NT2/D1 (cell line): ENCODE measurements around the gene ITIH4.

Source experiments
- YY1 ChIP-seq: IDR thresholded peaks from 2 replicates; pipeline ENCODE4 v1.6.1; 2011; ENCODE audit not compliant: insufficient read length, insufficient read depth
- ZNF274 ChIP-seq: IDR thresholded peaks from 2 replicates; pipeline ENCODE4 v1.6.1; 2011; ENCODE audit warnings: mild to moderate bottlenecking, low read depth, low read length

DNA sequence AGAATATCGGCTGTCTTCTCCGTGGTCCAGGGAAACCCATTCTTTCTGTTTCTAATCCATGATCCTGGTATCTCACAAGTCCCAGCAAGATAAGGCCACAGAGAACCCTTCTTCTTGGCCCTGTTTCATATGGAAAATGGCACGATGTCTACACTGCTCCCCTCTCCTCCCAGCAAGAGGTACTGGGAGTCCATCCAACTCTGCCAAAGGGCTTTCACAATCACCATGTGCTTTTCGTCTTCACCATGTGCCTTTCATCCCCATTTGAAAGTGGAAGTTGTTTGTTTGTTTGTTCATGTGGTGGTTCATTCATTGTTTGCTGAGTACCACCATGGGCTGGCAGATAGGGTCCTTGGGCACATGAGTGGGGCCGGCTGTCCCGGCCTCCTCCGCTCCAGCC, 30.4 kb downstream of the ITIH4 start:
- TF ChIP-seq YY1, result no peak
- TF ChIP-seq ZNF274, result no peak
